Activated CD4-positive, CD25-positive, alpha-beta regulatory T cell (primary cell): ENCODE data around the gene GPER1.
"Not testable (repeated sequence)": the region's sequence is repeated elsewhere in the genome, so short reads cannot be mapped to it uniquely, and the experiment has no call there.

Source experiments
- DNase-seq, 4 experiments: peaks; one replicate each; lab custom pipeline; 2025; lab: John Stamatoyannopoulos, UW

The GPER1 gene

GRCh38 chr7:1070544-1071011, 17.3 kb upstream of the GPER1 start:
- DNase-seq, result no peak

- DNase-seq, result no peak
Observed at GRCh38 chr7:1071731-1072254, 16.1 kb upstream of the GPER1 start.

- DNase-seq, result no peak
Observed at GRCh38 chr7:1073142-1073977, 14.6 kb upstream of the GPER1 start.

GRCh38 chr7:1074018-1074417, 13.9 kb upstream of the GPER1 start:
- DNase-seq, result not testable (repeated sequence)

GRCh38 chr7:1074593-1075431, 13.1 kb upstream of the GPER1 start:
- no peak for DNase-seq

GRCh38 chr7:1076184-1077072, 11.5 kb upstream of the GPER1 start:
- DNase-seq, result no peak

GRCh38 chr7:1078519-1078918, 9.4 kb upstream of the GPER1 start:
- DNase-seq, result no peak

GRCh38 chr7:1078985-1079384, 8.9 kb upstream of the GPER1 start:
- DNase-seq, result no peak

- DNase-seq, result no peak
Observed at GRCh38 chr7:1079546-1079945, 8.4 kb upstream of the GPER1 start.

- DNase-seq, result no peak
Observed at GRCh38 chr7:1080252-1080920, 7.5 kb upstream of the GPER1 start.

- DNase-seq, result no peak
Observed at GRCh38 chr7:1080921-1081255, 7.0 kb upstream of the GPER1 start.

- no peak for DNase-seq
Observed at GRCh38 chr7:1081336-1081735, 6.6 kb upstream of the GPER1 start.

GRCh38 chr7:1081931-1082401, 5.9 kb upstream of the GPER1 start:
- DNase-seq, result no peak

GRCh38 chr7:1083729-1084657, 3.9 kb upstream of the GPER1 start:
- DNase-seq, result no peak

- DNase-seq, result no peak
Observed at GRCh38 chr7:1085266-1085665, 2.6 kb upstream of the GPER1 start.

GRCh38 chr7:1085910-1086421, 1.9 kb upstream of the GPER1 start:
- DNase-seq, result no peak

GRCh38 chr7:1086588-1087464, 1.1 kb upstream of the GPER1 start:
- peak; percentile 37 to 55 (median 54) for DNase-seq

GRCh38 chr7:1087465-1087814, 473 bp upstream of the GPER1 start:
- no peak for DNase-seq

GRCh38 chr7:1090236-1090635, 2.3 kb downstream of the GPER1 start:
- DNase-seq, result no peak
